OCI-LY7 (cell line): ENCODE measurements around the gene SH3BP1. TPM values are rescaled to one million over a fixed set of nuclear protein-coding genes. Genes with fewer than 3 reads are reported as not detected.
A peak's percentile ranks its signal among the peaks of the same experiment; 100 is the strongest.

Experiments
- BruUV-seq: library from RNA; stranded (reverse); fragments of 400-500 nt; replicated peaks from 2 replicates; lab custom pipeline; 2021; lab: Mats Ljungman, UMichigan
- CTCF ChIA-PET: fragments of 300-600 bp; sonication (Branson Sonifier 250); formaldehyde crosslinking; loops from one replicate; lab custom pipeline; 2022; ENCODE audit warnings: antibody characterized with exemption; ENCODE audit not compliant: unreplicated experiment; lab: Charles Lee
- POLR2A ChIA-PET: fragments of 300-600 bp; sonication (Branson Sonifier 250); formaldehyde crosslinking; loops from one replicate; lab custom pipeline; 2022; ENCODE audit warnings: antibody characterized with exemption; lab: Charles Lee
- DNase-seq: peaks from one replicate; pipeline ENCODE4 v3.0.0-alpha.2; 2015; ENCODE audit warnings: low spot score
- H2AFZ ChIP-seq: fragments of 200-600 bp; sonication (generic), shearing (Covaris generic); 2 replicates; pipeline ENCODE4 v1.6.1; 2014; ENCODE audit warnings: mild to moderate bottlenecking, antibody characterized with exemption, low read length, moderate library complexity
- H3K27ac ChIP-seq: fragments of 200-600 bp; sonication (generic); 2 replicates; pipeline ENCODE4 v1.5.1; 2014; ENCODE audit warnings: mixed run types, low read depth, mild to moderate bottlenecking, moderate library complexity, low read length, inconsistent platforms; ENCODE audit not compliant: poor library complexity, severe bottlenecking
- H3K36me3 ChIP-seq: fragments of 200-600 bp; sonication (generic); 2 replicates; pipeline ENCODE4 v1.6.1; 2014; ENCODE audit warnings: mild to moderate bottlenecking, antibody characterized with exemption, low read length, moderate library complexity, mixed read lengths; ENCODE audit not compliant: insufficient read depth
- H3K4me1 ChIP-seq: fragments of 200-600 bp; sonication (generic); 2 replicates; pipeline ENCODE4 v1.5.1; 2014; ENCODE audit warnings: mild to moderate bottlenecking, low read length; ENCODE audit not compliant: insufficient read depth, poor library complexity, severe bottlenecking
- H3K4me2 ChIP-seq: fragments of 200-600 bp; sonication (generic); 2 replicates; pipeline ENCODE4 v1.6.1; 2014; ENCODE audit warnings: mild to moderate bottlenecking, low read length
- H3K4me3 ChIP-seq: fragments of 200-600 bp; sonication (generic); 2 replicates; pipeline ENCODE4 v1.5.1; 2014; ENCODE audit warnings: mild to moderate bottlenecking, low read depth, low read length; ENCODE audit not compliant: poor library complexity, severe bottlenecking
- H3K79me2 ChIP-seq: fragments of 200-600 bp; sonication (generic); 2 replicates; pipeline ENCODE4 v1.6.1; 2016; ENCODE audit warnings: low read depth, mild to moderate bottlenecking, low read length, moderate library complexity, mixed read lengths; ENCODE audit not compliant: insufficient read depth
- H3K9me2 ChIP-seq: fragments of 200-600 bp; sonication (generic); 2 replicates; pipeline ENCODE4 v1.6.1; 2016; ENCODE audit warnings: mild to moderate bottlenecking, low read length, mixed read lengths; ENCODE audit not compliant: insufficient read depth
- H3K9me3 ChIP-seq: fragments of 200-600 bp; sonication (generic); 2 replicates; pipeline ENCODE4 v1.6.1; 2014; ENCODE audit warnings: mild to moderate bottlenecking, mixed run types, low read length, mixed read lengths
- H4K20me1 ChIP-seq: fragments of 200-600 bp; sonication (generic); 2 replicates; pipeline ENCODE4 v1.6.1; 2014; ENCODE audit warnings: mild to moderate bottlenecking, antibody characterized with exemption, low read length, moderate library complexity, mixed read lengths; ENCODE audit not compliant: insufficient read depth
- EZH2phosphoT487 ChIP-seq: fragments of 200-600 bp; sonication (generic); IDR thresholded peaks from 2 replicates; pipeline ENCODE4 v1.6.1; 2018; ENCODE audit warnings: low read depth, borderline replicate concordance, mild to moderate bottlenecking, mixed run types, antibody characterized with exemption, low read length, moderate library complexity, mixed read lengths
- intact Hi-C: fragments of 100-400 bp; cut with micrococcal nuclease; formaldehyde crosslinking; loops from one replicate; pipeline ENCODE4 v1.10.0; 2022; ENCODE audit not compliant: unreplicated experiment
- total RNA-seq, 2 experiments: library from RNA; depleted of rRNA in 1 of 2; stranded (reverse); fragments of >200 nt in 1 of 2; shearing (Covaris generic) in 1 of 2; gene quantifications; 2 replicates each; pipeline ENCODE4 v1.2.3, GENCODE V29; 2014 to 2022
- TF ChIP-seq, protein P1 (sequence below): fragments of 200-600 bp; sonication (generic); conservative IDR thresholded peaks from 2 replicates; pipeline ENCODE4 v1.5.1; 2014; ENCODE audit warnings: mild to moderate bottlenecking, antibody characterized with exemption, low read length, moderate library complexity, mixed read lengths

Gene SH3BP1
- total RNA-seq, 2 experiments from 2014 or later, result 15.3 to 48.4 TPM

DNA sequence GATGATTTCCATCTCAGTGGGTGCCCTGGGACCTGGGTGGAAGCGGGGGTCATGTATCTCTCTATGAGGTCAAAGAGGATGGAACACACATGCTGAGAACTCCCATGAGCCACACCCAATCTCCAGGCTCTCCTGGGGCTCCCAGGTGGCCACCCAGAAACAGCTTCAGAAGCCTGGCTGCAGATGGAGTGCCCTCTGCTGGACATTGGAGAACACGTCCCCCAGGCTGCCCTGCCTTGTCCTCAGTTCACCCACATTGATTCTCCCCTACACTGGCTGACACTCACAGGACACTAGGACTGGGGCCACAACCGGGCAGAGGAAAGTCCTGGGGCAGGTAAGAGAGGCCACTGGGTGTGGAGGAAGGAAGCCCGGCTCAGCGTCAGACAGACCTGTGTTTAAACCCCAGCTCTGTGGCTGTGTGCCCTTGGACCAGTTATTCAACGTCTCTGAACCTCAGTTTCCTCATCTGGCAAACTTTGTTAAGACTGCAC lies 42.1 kb downstream of the SH3BP1 start:
- TF ChIP-seq, protein P1, sequence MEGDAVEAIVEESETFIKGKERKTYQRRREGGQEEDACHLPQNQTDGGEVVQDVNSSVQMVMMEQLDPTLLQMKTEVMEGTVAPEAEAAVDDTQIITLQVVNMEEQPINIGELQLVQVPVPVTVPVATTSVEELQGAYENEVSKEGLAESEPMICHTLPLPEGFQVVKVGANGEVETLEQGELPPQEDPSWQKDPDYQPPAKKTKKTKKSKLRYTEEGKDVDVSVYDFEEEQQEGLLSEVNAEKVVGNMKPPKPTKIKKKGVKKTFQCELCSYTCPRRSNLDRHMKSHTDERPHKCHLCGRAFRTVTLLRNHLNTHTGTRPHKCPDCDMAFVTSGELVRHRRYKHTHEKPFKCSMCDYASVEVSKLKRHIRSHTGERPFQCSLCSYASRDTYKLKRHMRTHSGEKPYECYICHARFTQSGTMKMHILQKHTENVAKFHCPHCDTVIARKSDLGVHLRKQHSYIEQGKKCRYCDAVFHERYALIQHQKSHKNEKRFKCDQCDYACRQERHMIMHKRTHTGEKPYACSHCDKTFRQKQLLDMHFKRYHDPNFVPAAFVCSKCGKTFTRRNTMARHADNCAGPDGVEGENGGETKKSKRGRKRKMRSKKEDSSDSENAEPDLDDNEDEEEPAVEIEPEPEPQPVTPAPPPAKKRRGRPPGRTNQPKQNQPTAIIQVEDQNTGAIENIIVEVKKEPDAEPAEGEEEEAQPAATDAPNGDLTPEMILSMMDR, result peak; percentile 93
- TF ChIP-seq EZH2phosphoT487, result no peak
- Histone ChIP-seq H3K4me1 (peaks cover 36% of the 10 kb centered on the region), H3K4me3 (no peak overlapping the region), H3K9me2 (no peaks in the 10 kb centered on the region), H2AFZ (no peak overlapping the region), H4K20me1 (no peaks in the 10 kb centered on the region), H3K79me2 (peaks cover 2% of the 10 kb centered on the region), H3K4me2 (0 out of 2 replicates have a peak overlapping the region, but pooled peaks have one; percentile 4), H3K36me3 (no peaks in the 10 kb centered on the region), H3K9me3 (no peaks in the 10 kb centered on the region), H3K27ac (no peak overlapping the region)
- CTCF ChIA-PET, result interaction anchor here (2.5 kb wide), 1 partner anchor 39 kb away, joined by 16 read pairs; no protein-coding TSS in a partner anchor
- no TSS peak for BruUV-seq
- peak; percentile 81 for DNase-seq
- intact Hi-C loops, result loop anchor here (1.0 kb wide), 3 partner anchors 20 to 58 kb away; no protein-coding TSS in a partner anchor
- POLR2A ChIA-PET, result interaction anchor here (0.7 kb wide), 1 partner anchor 45 kb away, joined by 3 read pairs; no protein-coding TSS in a partner anchor

DNA sequence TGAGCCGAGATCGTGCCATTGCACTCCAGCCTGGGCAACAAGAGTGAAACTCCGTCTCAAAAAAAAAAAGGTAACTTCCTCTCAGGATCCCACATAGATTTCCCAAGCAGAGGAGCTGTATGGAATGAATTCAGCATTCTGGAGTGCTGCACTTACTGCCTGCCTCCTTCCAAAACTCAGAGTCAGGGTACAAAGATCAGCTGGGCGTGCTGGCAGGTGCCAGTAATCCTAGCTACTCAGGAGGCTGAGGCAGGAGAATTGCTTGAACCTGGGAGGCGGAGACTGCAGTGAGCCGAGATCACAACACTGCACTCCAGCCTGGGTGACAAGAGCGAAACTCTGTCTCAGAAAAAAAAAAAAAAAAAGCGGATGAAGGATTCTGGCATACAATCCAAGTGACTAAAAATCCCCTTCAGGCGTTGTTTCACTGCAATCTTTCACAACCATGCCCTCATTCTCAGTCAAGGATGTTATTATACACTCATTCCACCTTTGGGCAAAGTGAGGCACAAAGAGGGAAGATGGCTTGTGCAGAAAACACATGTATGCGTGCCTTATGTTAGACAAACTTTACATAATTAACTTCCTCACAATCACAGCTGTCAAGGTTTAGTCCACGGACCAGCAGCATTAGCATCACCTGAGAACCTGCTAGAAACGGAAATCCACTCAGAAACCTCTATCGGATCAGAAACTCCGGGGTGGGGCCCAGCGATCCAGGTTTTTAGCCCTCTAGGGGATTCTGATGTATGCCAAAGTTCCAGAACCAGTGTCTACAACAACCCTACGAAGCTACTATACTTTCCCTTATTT lies 45.5 kb downstream of the SH3BP1 start:
- peak overlapping the region; percentile 69 for H3K27ac ChIP-seq
- H4K20me1 ChIP-seq, result no peaks in the 10 kb centered on the region
- H3K9me3 ChIP-seq, result no peaks in the 10 kb centered on the region
- H3K9me2 ChIP-seq, result no peaks in the 10 kb centered on the region
- DNase-seq, result peak; percentile 60
- H3K4me1 ChIP-seq, result peaks cover 28% of the 10 kb centered on the region
- TF ChIP-seq EZH2phosphoT487, result no peak
- TF ChIP-seq, protein P1, result no peak
- H3K4me2 ChIP-seq, result peak overlapping the region; percentile 93
- H3K4me3 ChIP-seq, result peak overlapping the region; percentile 82
- ChIA-PET POLR2A (interaction anchor here (0.5 to 1.0 kb wide), 8 partner anchors 9 to 194 kb away, joined by 3 to 5 read pairs (median 4); partner anchors contain the start of gene PDXP), CTCF (interaction anchor here (1.1 to 1.2 kb wide), 2 partner anchors 24 to 41 kb away, joined by 3 to 4 read pairs; no protein-coding TSS in a partner anchor)
- no TSS peak for BruUV-seq
- peaks cover 21% of the 10 kb centered on the region for H3K36me3 ChIP-seq
- peaks cover 18% of the 10 kb centered on the region for H3K79me2 ChIP-seq
- intact Hi-C loops, result no loop called here
- peak overlapping the region; percentile 66; the same call in 1 of the 2 replicates for H2AFZ ChIP-seq
